CD4-positive, CD25-positive, alpha-beta regulatory T cell (primary cell): ENCODE measurements around the gene CCNY. TPM values are rescaled to one million over a fixed set of nuclear protein-coding genes. Genes with fewer than 3 reads are reported as not detected.

Experiments used
- ATAC-seq, 2 donors: fragments of 150-1000 bp; cut with Tn5 transposase; one replicate each; pipeline ENCODE4 v1.10.0; 2021; ENCODE audit warnings: low read depth in 2 of 2, moderate number of reproducible peaks in 2 of 2, moderate library complexity in 1 of 2
- DNase-seq, 3 donors: peaks; one replicate each; pipeline versions ENCODE4 v3.0.0 to v3.0.0-alpha.2; 2012 to 2022; ENCODE audit warnings: mixed read lengths in 1 of 3
- H3K27ac ChIP-seq: one replicate; pipeline ENCODE4 v1.7.0; 2013; ENCODE audit warnings: mild to moderate bottlenecking, low read length; ENCODE audit not compliant: insufficient read depth, poor library complexity, severe bottlenecking
- H3K27me3 ChIP-seq: one replicate; pipeline ENCODE4 v1.7.0; 2013; ENCODE audit warnings: low read length; ENCODE audit not compliant: control insufficient read depth, insufficient read depth
- H3K36me3 ChIP-seq: one replicate; pipeline ENCODE4 v1.7.0; 2013; ENCODE audit warnings: mild to moderate bottlenecking, low read length, moderate library complexity; ENCODE audit not compliant: control insufficient read depth, insufficient read depth
- H3K4me1 ChIP-seq: 2 replicates; pipeline ENCODE4 v1.7.0; 2013; ENCODE audit warnings: mild to moderate bottlenecking, low read length; ENCODE audit not compliant: insufficient read depth, control insufficient read depth, poor library complexity, severe bottlenecking
- H3K4me3 ChIP-seq: one replicate; pipeline ENCODE4 v1.7.0; 2013; ENCODE audit warnings: low read depth, mild to moderate bottlenecking, low read length, moderate library complexity
- H3K9me3 ChIP-seq, 2 experiments: 1 replicate in 1 of 2; 2 replicates in 1 of 2; pipeline ENCODE4 v1.7.0; 2013; ENCODE audit warnings: low read length in 2 of 2, mild to moderate bottlenecking in 1 of 2, moderate library complexity in 1 of 2; ENCODE audit not compliant: control insufficient read depth in 2 of 2
- H3K27ac Mint-ChIP-seq, 3 donors: one replicate each; pipeline ENCODE4 v1.8.0; 2020 to 2022; ENCODE audit warnings: mild to moderate bottlenecking in 3 of 3, mixed read lengths in 3 of 3, moderate library complexity in 2 of 3
- H3K27me3 Mint-ChIP-seq: one replicate; pipeline ENCODE4 v1.8.0; 2022; ENCODE audit warnings: mild to moderate bottlenecking, mixed read lengths
- H3K36me3 Mint-ChIP-seq: one replicate; pipeline ENCODE4 v1.8.0; 2020; ENCODE audit warnings: mixed read lengths
- H3K4me1 Mint-ChIP-seq, 4 donors: one replicate each; pipeline ENCODE4 v1.8.0; 2020 to 2022; ENCODE audit warnings: mixed read lengths in 4 of 4, mild to moderate bottlenecking in 1 of 4
- H3K4me3 Mint-ChIP-seq, 4 donors: one replicate each; pipeline ENCODE4 v1.8.0; 2020 to 2022; ENCODE audit warnings: mild to moderate bottlenecking in 4 of 4, mixed read lengths in 4 of 4, moderate library complexity in 3 of 4
- H3K9me3 Mint-ChIP-seq, 7 donors: one replicate each; pipeline ENCODE4 v1.8.0; 2020 to 2022; ENCODE audit warnings: mixed read lengths in 7 of 7, mild to moderate bottlenecking in 3 of 7, moderate library complexity in 2 of 7
- polyA plus RNA-seq, 4 donors: library from polyadenylated mRNA; unstranded; fragments of 300-500 nt; fragmentation: Illumina TruSeq; gene quantifications; one replicate each; pipeline ENCODE4 v1.2.3, GENCODE V29; 2021
- total RNA-seq: library from RNA; stranded (reverse); gene quantifications from one replicate; pipeline ENCODE4 v1.2.3, GENCODE V29; 2022

CCNY gene
- total and polyA plus RNA-seq, 5 donors from 2014 or later, result 6.4 to 58.3 (median 13.1) TPM

DNA sequence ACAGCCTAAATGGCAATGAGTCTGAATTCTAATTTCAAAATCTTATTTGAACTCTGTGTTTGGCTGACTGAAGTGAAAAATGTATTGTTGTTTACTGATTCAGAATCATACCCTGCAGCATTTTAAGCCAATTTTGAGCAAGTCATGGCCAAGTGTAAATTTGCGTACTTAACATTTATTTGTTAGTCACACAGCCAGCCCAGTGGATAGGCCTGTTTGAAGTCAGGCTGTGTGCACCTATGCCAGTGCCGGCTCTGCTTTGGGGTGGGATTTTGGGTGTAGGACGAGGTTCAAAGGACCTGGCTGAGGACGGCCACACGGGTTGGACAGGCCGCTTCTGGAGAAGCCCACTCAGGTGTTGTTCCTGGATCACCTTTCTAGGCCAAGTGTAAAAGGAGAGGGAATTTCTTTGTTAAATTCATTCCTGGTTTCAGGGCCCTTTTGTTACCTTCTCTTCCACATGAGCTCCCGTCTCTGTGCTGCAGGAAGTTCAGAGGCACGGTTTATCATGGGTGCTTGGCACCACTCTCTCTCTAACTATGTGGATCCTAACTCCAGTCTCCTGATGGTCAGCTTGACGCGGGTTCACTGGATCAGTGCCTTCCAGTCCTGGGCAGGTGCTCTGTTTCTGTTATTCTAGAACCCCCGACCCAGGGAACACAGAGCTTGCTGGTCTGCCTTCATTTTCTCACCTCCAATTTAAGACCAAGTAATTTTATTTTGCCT lies 84.7 kb downstream of the CCNY start:
- Mint-ChIP-seq H3K27me3 (no peaks in the 10 kb centered on the region), H3K4me1 (peaks cover 24 to 79% (median 40%) of the 10 kb centered on the region in 4 donors), H3K9me3 (no peaks in the 10 kb centered on the region), H3K27ac (peak overlapping the region in 2 of 3 donors; percentile 11 to 77), H3K36me3 (peaks cover 8% of the 10 kb centered on the region), H3K4me3 (no peak overlapping the region)
- DNase-seq (no peak), ATAC-seq (no peak)
- no peaks in the 10 kb centered on the region for H3K27me3 ChIP-seq
- H3K36me3 ChIP-seq, result peaks cover 3% of the 10 kb centered on the region
- no peaks in the 10 kb centered on the region for H3K9me3 ChIP-seq
- H3K27ac ChIP-seq, result no peak overlapping the region
- no peaks in the 10 kb centered on the region for H3K4me1 ChIP-seq
- no peak overlapping the region for H3K4me3 ChIP-seq

DNA sequence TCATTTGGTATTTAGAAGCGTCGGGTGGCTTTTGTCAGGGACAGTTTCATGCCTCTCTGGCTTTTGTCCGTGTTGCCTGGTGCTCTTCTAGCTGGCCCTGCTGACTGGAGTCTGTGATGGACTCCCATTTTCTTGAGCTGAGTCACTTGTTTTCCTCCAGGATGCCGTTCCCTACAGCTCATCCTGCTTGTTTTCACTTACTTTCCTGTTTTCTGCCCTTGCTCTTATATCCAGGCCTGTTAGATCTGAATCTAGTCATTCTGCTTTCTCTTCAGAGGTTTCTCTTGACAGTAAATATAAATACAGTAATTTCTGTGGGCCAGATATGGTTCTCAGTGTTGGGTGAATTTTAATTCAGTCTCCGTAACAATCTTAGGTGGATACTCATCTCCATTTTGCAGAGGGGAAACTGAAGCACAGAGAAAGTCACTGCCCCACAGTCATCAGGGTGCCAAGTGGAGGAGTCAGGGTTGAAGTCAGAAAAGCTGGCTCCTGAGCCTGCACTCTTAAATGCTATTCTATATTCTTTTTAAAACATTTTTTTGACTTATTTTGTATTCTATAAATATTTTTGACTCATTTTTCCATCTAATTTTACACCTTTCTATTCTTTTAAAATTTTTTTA lies 85.4 kb downstream of the CCNY start:
- ATAC-seq (no peak), DNase-seq (no peak)
- peaks cover 24 to 79% (median 40%) of the 10 kb centered on the region in 4 donors for H3K4me1 Mint-ChIP-seq
- peak overlapping the region; percentile 11 to 77 (median 71) for H3K27ac Mint-ChIP-seq
- Histone ChIP-seq H3K27ac (no peak overlapping the region), H3K4me1 (no peaks in the 10 kb centered on the region), H3K36me3 (peaks cover 3% of the 10 kb centered on the region), H3K4me3 (no peak overlapping the region), H3K27me3 (no peaks in the 10 kb centered on the region), H3K9me3 (no peaks in the 10 kb centered on the region)
- H3K4me3 Mint-ChIP-seq, result no peak overlapping the region
- no peaks in the 10 kb centered on the region for H3K27me3 Mint-ChIP-seq
- H3K9me3 Mint-ChIP-seq, result no peaks in the 10 kb centered on the region
- H3K36me3 Mint-ChIP-seq, result peaks cover 8% of the 10 kb centered on the region

DNA sequence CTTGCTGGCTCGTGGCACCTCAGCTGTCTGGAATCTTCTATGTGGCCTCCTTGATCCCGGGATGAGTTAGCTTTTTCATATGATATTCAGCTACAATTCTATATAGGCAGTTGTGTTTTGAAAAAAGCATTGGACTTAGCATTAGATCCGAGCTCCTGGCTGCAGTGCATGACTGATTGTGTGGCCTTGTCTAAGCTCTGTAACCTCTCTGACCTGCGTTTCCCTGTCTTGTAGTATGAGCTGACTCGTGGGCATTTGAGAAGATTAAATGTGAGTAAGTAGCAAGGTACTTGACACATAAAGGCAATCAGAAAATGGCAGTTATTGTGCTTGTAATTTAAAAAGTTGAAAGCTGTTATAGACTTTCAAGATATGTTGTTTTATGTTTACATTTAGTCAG lies 85.9 kb downstream of the CCNY start:
- Mint-ChIP-seq H3K4me1 (peaks cover 23 to 79% (median 42%) of the 10 kb centered on the region in 4 donors), H3K27ac (peak overlapping the region in 1 of 3 donors; percentile 12)
- no peaks in the 10 kb centered on the region for H3K27me3 ChIP-seq

DNA sequence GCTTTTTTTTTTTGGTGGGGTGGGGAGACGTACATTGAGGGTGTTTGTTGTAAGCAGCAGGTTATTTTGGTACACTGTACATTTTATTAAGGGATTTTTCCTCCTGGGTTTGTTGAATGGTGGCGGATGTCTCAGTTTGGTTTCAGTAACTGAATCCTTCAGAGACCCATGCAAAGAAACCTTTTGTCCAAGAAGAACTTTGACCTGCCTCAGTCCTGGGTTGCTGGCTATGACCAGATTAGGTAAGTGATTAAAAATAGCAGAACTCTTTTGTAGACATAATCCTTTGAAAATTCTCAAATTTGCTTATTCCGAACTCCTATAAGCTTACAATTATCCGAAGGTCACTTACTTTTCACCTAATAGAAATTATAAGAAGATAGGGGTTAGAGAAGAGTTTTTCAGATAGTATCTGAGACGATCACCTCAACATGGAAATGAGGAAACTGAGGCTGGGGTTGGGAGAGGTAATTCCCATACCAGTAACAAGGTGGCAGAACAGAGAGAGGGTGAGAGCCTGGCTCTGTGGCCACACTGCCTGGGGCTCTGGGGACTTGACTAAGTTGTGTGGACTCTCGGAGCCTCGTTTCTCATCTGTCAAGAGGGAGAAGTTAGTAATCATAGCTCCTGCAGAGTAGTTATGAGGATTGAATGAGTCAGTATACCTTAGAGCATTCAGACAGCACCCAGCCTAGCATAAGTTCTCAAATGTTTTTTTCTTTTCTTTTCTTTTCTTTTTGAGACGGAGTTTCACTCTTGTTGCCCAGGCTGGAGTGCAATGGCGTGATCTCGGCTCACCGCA lies 87.4 kb downstream of the CCNY start:
- Mint-ChIP-seq H3K27me3 (no peaks in the 10 kb centered on the region), H3K4me3 (no peak overlapping the region), H3K9me3 (no peaks in the 10 kb centered on the region), H3K36me3 (peaks cover 8% of the 10 kb centered on the region), H3K4me1 (peaks cover 14 to 81% (median 45%) of the 10 kb centered on the region in 4 donors), H3K27ac (no peak overlapping the region)
- DNase-seq (no peak), ATAC-seq (no peak)
- H3K27ac ChIP-seq, result no peak overlapping the region
- H3K4me1 ChIP-seq, result no peaks in the 10 kb centered on the region
- peaks cover 3% of the 10 kb centered on the region for H3K36me3 ChIP-seq
- no peak overlapping the region for H3K4me3 ChIP-seq
- H3K9me3 ChIP-seq, result no peaks in the 10 kb centered on the region
- no peaks in the 10 kb centered on the region for H3K27me3 ChIP-seq

More for the DNA sequence above, 85.9 kb downstream of the CCNY start:
- no peak for DNase-seq
- H3K9me3 Mint-ChIP-seq, result no peaks in the 10 kb centered on the region
- no peaks in the 10 kb centered on the region for H3K27me3 Mint-ChIP-seq
- peaks cover 8% of the 10 kb centered on the region for H3K36me3 Mint-ChIP-seq
- H3K36me3 ChIP-seq, result peaks cover 3% of the 10 kb centered on the region
- ATAC-seq, result no peak
- H3K4me1 ChIP-seq, result no peaks in the 10 kb centered on the region
- no peak overlapping the region for H3K27ac ChIP-seq
- H3K9me3 ChIP-seq, result no peaks in the 10 kb centered on the region
- no peak overlapping the region for H3K4me3 ChIP-seq
- no peak overlapping the region for H3K4me3 Mint-ChIP-seq

DNA sequence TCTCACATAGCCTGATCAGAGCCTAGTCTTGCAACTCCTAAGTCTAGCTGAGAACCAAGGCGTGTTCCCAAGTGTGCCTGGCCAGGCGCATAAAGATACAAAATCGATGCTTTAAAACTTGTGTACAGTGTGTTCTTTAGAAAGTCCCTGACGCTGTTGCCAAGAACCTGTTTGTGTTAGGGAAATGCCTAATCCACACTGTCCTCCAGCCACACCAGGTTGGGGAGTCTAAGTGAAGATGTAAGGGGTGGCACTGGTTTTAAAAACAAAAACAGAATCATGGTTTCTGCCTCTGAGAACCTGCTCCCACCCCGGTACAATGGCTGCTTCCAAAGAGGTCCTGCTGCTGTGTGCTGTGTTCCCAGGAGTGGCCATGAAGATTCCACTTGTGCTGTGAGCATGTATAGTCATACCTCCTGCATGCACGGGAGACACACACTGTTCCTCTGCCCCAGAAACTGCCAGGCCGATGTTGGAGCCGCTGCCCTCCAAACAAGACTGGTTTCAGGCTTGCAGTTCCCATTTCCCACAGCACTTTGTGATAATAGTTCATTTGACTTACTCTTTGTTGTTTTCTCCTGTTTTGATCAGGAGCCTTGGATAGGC lies 88.5 kb downstream of the CCNY start:
- DNase-seq (no peak), ATAC-seq (no peak)
- peak overlapping the region in 1 of 3 donors; percentile 25 for H3K27ac Mint-ChIP-seq
- peaks cover 11 to 75% (median 39%) of the 10 kb centered on the region in 4 donors for H3K4me1 Mint-ChIP-seq
- Histone ChIP-seq H3K36me3 (peaks cover 3% of the 10 kb centered on the region), H3K4me1 (no peaks in the 10 kb centered on the region), H3K27me3 (no peaks in the 10 kb centered on the region), H3K4me3 (no peak overlapping the region), H3K9me3 (no peaks in the 10 kb centered on the region), H3K27ac (no peak overlapping the region)
- no peaks in the 10 kb centered on the region for H3K27me3 Mint-ChIP-seq
- H3K4me3 Mint-ChIP-seq, result no peak overlapping the region
- peaks cover 8% of the 10 kb centered on the region for H3K36me3 Mint-ChIP-seq
- H3K9me3 Mint-ChIP-seq, result no peaks in the 10 kb centered on the region

DNA sequence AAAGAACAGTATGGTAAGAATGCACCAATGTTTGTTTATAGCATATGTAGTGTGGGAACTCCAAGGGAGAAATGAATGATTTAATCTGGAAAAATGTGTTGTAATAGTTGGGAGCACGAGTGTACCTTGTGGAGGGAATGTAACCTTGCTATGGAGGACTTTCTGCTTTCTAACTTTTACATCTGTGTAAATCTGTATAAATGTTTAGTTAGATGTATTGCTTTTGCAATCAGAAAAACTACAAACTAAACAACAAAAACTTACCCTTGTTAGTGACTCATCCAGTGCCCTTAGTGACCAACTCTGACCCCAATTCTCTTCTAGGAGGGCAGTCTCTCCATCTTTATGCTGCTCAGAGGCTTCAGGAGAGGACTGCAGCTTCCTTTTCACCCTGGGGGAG lies 89.3 kb downstream of the CCNY start:
- Mint-ChIP-seq H3K9me3 (no peaks in the 10 kb centered on the region), H3K4me1 (peaks cover 11 to 70% (median 39%) of the 10 kb centered on the region in 4 donors), H3K4me3 (no peak overlapping the region), H3K27me3 (no peaks in the 10 kb centered on the region), H3K36me3 (peaks cover 8% of the 10 kb centered on the region), H3K27ac (peak overlapping the region in 2 of 3 donors; percentile 59 to 66)
- Histone ChIP-seq H3K4me1 (no peaks in the 10 kb centered on the region), H3K4me3 (no peak overlapping the region), H3K27me3 (no peaks in the 10 kb centered on the region), H3K36me3 (peaks cover 3% of the 10 kb centered on the region), H3K9me3 (no peaks in the 10 kb centered on the region), H3K27ac (no peak overlapping the region)
- no peak for DNase-seq
- ATAC-seq, result no peak

DNA sequence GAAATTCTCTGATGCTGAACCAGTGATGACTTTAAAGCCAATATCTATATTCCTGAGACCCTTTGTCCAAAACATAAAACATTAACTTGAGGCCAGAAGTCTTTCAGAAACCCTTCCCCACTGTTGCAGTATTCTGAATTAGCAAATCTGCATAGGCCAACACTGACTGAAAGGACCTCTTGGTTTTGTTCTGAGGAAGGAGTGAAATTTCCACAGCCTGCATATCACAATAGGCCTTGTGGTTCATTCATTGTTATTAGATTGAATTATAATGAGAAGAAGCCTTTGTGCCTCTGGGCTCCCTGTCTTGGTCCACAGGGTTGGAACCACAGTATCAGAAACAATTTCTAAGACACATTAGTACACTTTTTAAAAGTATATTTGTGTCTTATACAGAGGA lies 90.3 kb downstream of the CCNY start:
- H3K27ac Mint-ChIP-seq, result peak overlapping the region in 1 of 3 donors; percentile 66

More for the DNA sequence above, 90.3 kb downstream of the CCNY start:
- H3K27me3 ChIP-seq, result no peaks in the 10 kb centered on the region
- H3K9me3 Mint-ChIP-seq, result no peaks in the 10 kb centered on the region
- H3K4me3 Mint-ChIP-seq, result no peak overlapping the region
- peaks cover 3% of the 10 kb centered on the region for H3K36me3 ChIP-seq
- H3K27ac ChIP-seq, result no peak overlapping the region
- H3K27me3 Mint-ChIP-seq, result no peaks in the 10 kb centered on the region
- ATAC-seq (no peak), DNase-seq (no peak)
- peaks cover 5% of the 10 kb centered on the region for H3K36me3 Mint-ChIP-seq
- peaks cover 14 to 65% (median 37%) of the 10 kb centered on the region in 4 donors for H3K4me1 Mint-ChIP-seq
- H3K4me1 ChIP-seq, result no peaks in the 10 kb centered on the region
- no peak overlapping the region for H3K4me3 ChIP-seq
- no peaks in the 10 kb centered on the region for H3K9me3 ChIP-seq
